WTC11 (cell line): Measurements from ENCODE around the gene LMBR1.

Source experiments
- ATF1 ChIP-seq: sonication (generic); formaldehyde crosslinking; IDR thresholded peaks from 2 replicates; pipeline ENCODE4 v1.8.1; 2023; ENCODE audit warnings: mild to moderate bottlenecking, moderate library complexity, missing genetic modification reagents
- CTCF ChIP-seq: fragments of 200-600 bp; IDR thresholded peaks from 2 replicates; pipeline ENCODE4 v1.8.0; 2022; ENCODE audit warnings: antibody characterized with exemption
- ELF4 ChIP-seq: sonication (generic); formaldehyde crosslinking; IDR thresholded peaks from 2 replicates; pipeline ENCODE4 v1.8.1; 2022; ENCODE audit warnings: low read depth, mild to moderate bottlenecking, moderate library complexity, missing genetic modification reagents
- ESRRA ChIP-seq: sonication (generic); formaldehyde crosslinking; IDR thresholded peaks from 2 replicates; pipeline ENCODE4 v1.8.1; 2022; ENCODE audit warnings: mild to moderate bottlenecking, missing genetic modification reagents, borderline replicate concordance
- ETV6 ChIP-seq: sonication (generic); formaldehyde crosslinking; IDR thresholded peaks from 2 replicates; pipeline ENCODE4 v1.8.1; 2022; ENCODE audit warnings: mild to moderate bottlenecking, missing genetic modification reagents
- MAX ChIP-seq: sonication (generic); formaldehyde crosslinking; IDR thresholded peaks from 2 replicates; pipeline ENCODE4 v1.8.0; 2022; ENCODE audit warnings: mild to moderate bottlenecking, missing genetic modification reagents
- MLX ChIP-seq: sonication (generic); formaldehyde crosslinking; IDR thresholded peaks from 2 replicates; pipeline ENCODE4 v1.8.1; 2023; ENCODE audit warnings: mild to moderate bottlenecking, missing genetic modification reagents, moderate library complexity
- NR3C1 ChIP-seq: sonication (generic); formaldehyde crosslinking; conservative IDR thresholded peaks from 2 replicates; pipeline ENCODE4 v1.8.1; 2023; ENCODE audit warnings: low read depth, mild to moderate bottlenecking, missing genetic modification reagents
- OVOL2 ChIP-seq: fragments of 250-450 bp; sonication (Bioruptor Pico); IDR thresholded peaks from 2 replicates; pipeline ENCODE4 v1.9.0; 2021; ENCODE audit warnings: mild to moderate bottlenecking, borderline replicate concordance
- STAT6 ChIP-seq: sonication (generic); formaldehyde crosslinking; conservative IDR thresholded peaks from 2 replicates; pipeline ENCODE4 v1.8.1; 2023; ENCODE audit warnings: mild to moderate bottlenecking, low read depth, missing genetic modification reagents, moderate library complexity
- TCF7 ChIP-seq: sonication (generic); formaldehyde crosslinking; IDR thresholded peaks from 2 replicates; pipeline ENCODE4 v1.8.0; 2022; ENCODE audit warnings: mild to moderate bottlenecking, low read depth, missing genetic modification reagents, moderate library complexity
- ZBTB43 ChIP-seq: sonication (generic); formaldehyde crosslinking; IDR thresholded peaks from 2 replicates; pipeline ENCODE4 v1.8.1; 2023; ENCODE audit warnings: mild to moderate bottlenecking, missing genetic modification reagents
- ZNF512 ChIP-seq: sonication (generic); formaldehyde crosslinking; IDR thresholded peaks from 2 replicates; pipeline ENCODE4 v1.8.1; 2022; ENCODE audit warnings: missing genetic modification reagents, borderline replicate concordance
- ZSCAN18 ChIP-seq: fragments of 250-450 bp; sonication (Bioruptor Pico); IDR thresholded peaks from 2 replicates; pipeline ENCODE4 v2.1.2; 2022; ENCODE audit warnings: mild to moderate bottlenecking, moderate library complexity

GRCh38 chr7:156823435-156823834 lies 69.5 kb downstream of the LMBR1 start:
- TF ChIP-seq ZSCAN18 (no peak), OVOL2 (CRISPR knock-in tag) (no peak), ZNF512 (CRISPR knock-in tag) (no peak), ATF1 (CRISPR knock-in tag) (no peak), CTCF (no peak), ZBTB43 (no peak), ESRRA (CRISPR knock-in tag) (no peak), TCF7 (CRISPR knock-in tag) (no peak), MAX (no peak), STAT6 (CRISPR knock-in tag) (no peak), ELF4 (CRISPR knock-in tag) (no peak), ETV6 (no peak), NR3C1 (no peak), MLX (CRISPR knock-in tag) (no peak)
